HepG2 (cell line): Measurements from ENCODE around the gene FOCAD. TPM values are rescaled to one million over a fixed set of nuclear protein-coding genes. Genes with fewer than 3 reads are reported as not detected.

Experiments used
- ATAC-seq: fragments of 200-7000 bp; cut with Tn5 transposase; 3 replicates; pipeline ENCODE4 v1.9.1; 2020; ENCODE audit warnings: mild to moderate bottlenecking, moderate library complexity
- BruUV-seq: library from RNA; stranded (reverse); fragments of 400-500 nt; replicated peaks from 2 replicates; lab custom pipeline; 2021; lab: Mats Ljungman, UMichigan
- CTCF ChIA-PET: fragments of 300-600 bp; formaldehyde crosslinking; extraction: SDS; loops from one replicate; lab custom pipeline; 2021; ENCODE audit warnings: low total read pairs, inconsistent platforms, low intra/inter-chr PET ratio; lab: Yijun Ruan, JAX
- POLR2A ChIA-PET: fragments of 350-600 bp; sonication (Branson Sonifier 250); formaldehyde crosslinking; loops from one replicate; lab custom pipeline; 2020; ENCODE audit warnings: antibody characterized with exemption, inconsistent platforms; lab: Yijun Ruan, JAX
- DNase-seq: peaks from one replicate; pipeline ENCODE4 v3.0.0-alpha.2; 2015; ENCODE audit warnings: low spot score
- FAIRE-seq: peaks from 3 replicates; lab custom pipeline; 2011; peaks lifted over from hg19 to GRCh38; lab: Jason Lieb, UNC
- H2AFZ ChIP-seq: one replicate; pipeline ENCODE4 v1.6.1; 2011; ENCODE audit warnings: low read length, inconsistent platforms
- H3K27ac ChIP-seq: fragments of 300-600 bp; 3 replicates; pipeline ENCODE4 v1.8.0; 2011; ENCODE audit warnings: mixed run types, mild to moderate bottlenecking, mixed read lengths, low read length, inconsistent platforms; ENCODE audit not compliant: insufficient read depth; ENCODE audit errors: extremely low read length
- H3K27me3 ChIP-seq, 2 experiments: fragments of 200-600 bp in 1 of 2; 2 replicates in 1 of 2; 3 replicates in 1 of 2; pipeline versions ENCODE4 v1.6.0 to v1.8.0; 2011; ENCODE audit warnings: low read length in 2 of 2, mild to moderate bottlenecking in 2 of 2, moderate library complexity in 2 of 2, inconsistent platforms in 1 of 2; ENCODE audit not compliant: insufficient read depth in 2 of 2, control insufficient read depth in 1 of 2
- H3K36me3 ChIP-seq, 2 experiments: fragments of 200-600 bp in 1 of 2; replicated peaks in 1 of 2; 2 replicates in 1 of 2; 3 replicates in 1 of 2; pipeline versions ENCODE4 v1.5.1 to v1.8.0; 2011; ENCODE audit warnings: low read length in 2 of 2, inconsistent platforms in 1 of 2; ENCODE audit not compliant: insufficient read depth in 2 of 2, control insufficient read depth in 1 of 2
- H3K4me1 ChIP-seq: 2 replicates; pipeline ENCODE4 v1.5.1; 2012; ENCODE audit warnings: low read length, inconsistent platforms; ENCODE audit not compliant: insufficient read depth
- H3K4me2 ChIP-seq: 2 replicates; pipeline ENCODE4 v1.6.0; 2011; ENCODE audit warnings: low read depth, low read length, inconsistent platforms
- H3K4me3 ChIP-seq, 3 experiments: fragments of 200-600 bp in 1 of 3; sonication (generic), shearing (Covaris generic) in 1 of 3; replicated peaks in 1 of 3; 2 replicates each; pipeline ENCODE4 v1.5.1; 2011 to 2016; ENCODE audit warnings: low read length in 3 of 3, inconsistent platforms in 2 of 3, low read depth in 2 of 3, mild to moderate bottlenecking in 2 of 3, control low read depth in 1 of 3, mixed read lengths in 1 of 3; ENCODE audit not compliant: insufficient read depth in 1 of 3
- H3K79me2 ChIP-seq: one replicate; pipeline ENCODE4 v1.6.1; 2011; ENCODE audit warnings: low read length, inconsistent platforms; ENCODE audit not compliant: insufficient read depth
- H3K9ac ChIP-seq: 2 replicates; pipeline ENCODE4 v1.6.0; 2011; ENCODE audit warnings: mild to moderate bottlenecking, low read depth, low read length, inconsistent platforms; ENCODE audit not compliant: insufficient read depth
- H3K9me3 ChIP-seq: 2 replicates; pipeline ENCODE4 v1.5.1; 2012; ENCODE audit warnings: mild to moderate bottlenecking, low read length
- H4K20me1 ChIP-seq: 2 replicates; pipeline ENCODE4 v1.6.0; 2011; ENCODE audit warnings: inconsistent platforms, mild to moderate bottlenecking, low read length, moderate library complexity; ENCODE audit not compliant: insufficient read depth
- FOXP1 ChIP-seq, 2 experiments: fragments of 450-650 bp in 1 of 2; IDR thresholded peaks; 2 replicates each; pipeline ENCODE4 v1.6.1; 2017 to 2018; ENCODE audit warnings: antibody characterized with exemption in 1 of 2
- HNRNPK ChIP-seq: fragments of 200-400 bp; formaldehyde crosslinking; IDR thresholded peaks from 2 replicates; pipeline ENCODE4 v1.6.1; 2018; ENCODE audit warnings: low read length, low read depth, moderate library complexity, mild to moderate bottlenecking; ENCODE audit not compliant: poor library complexity, severe bottlenecking
- HOXA7 ChIP-seq: sonication (generic); formaldehyde crosslinking; IDR thresholded peaks from 2 replicates; pipeline ENCODE4 v1.8.1; 2022; ENCODE audit warnings: mild to moderate bottlenecking, missing genetic modification reagents, moderate library complexity
- ZNF670 ChIP-seq: sonication (generic); formaldehyde crosslinking; IDR thresholded peaks from 2 replicates; pipeline ENCODE4 v1.8.0; 2022; ENCODE audit warnings: mild to moderate bottlenecking, missing genetic modification reagents, borderline replicate concordance
- WGBS: methylation state at CpG from one replicate; pipeline ENCODE4 v1.1.6; 2017; ENCODE audit warnings: low lambda C conversion rate; 5-methylcytosine and 5-hydroxymethylcytosine counted together
- in situ Hi-C: cut with HindIII; loops from 2 replicates; pipeline ENCODE4 v1.10.0; 2017; ENCODE audit warnings: low pct_unique_long_range_greater_than_20kb; ENCODE audit not compliant: extremely low pct_ligation_motif_present
- intact Hi-C: fragments of 100-400 bp; cut with micrococcal nuclease; formaldehyde crosslinking; loops from one replicate; pipeline ENCODE4 v1.10.0; 2022; ENCODE audit not compliant: unreplicated experiment
- polyA plus RNA-seq, 8 experiments: library from polyadenylated mRNA; depleted of rRNA in 3 of 8; stranded (reverse) in 7 of 8; unstranded in 1 of 8; fragments of >200 nt; fragmentation: Illumina TruSeq in 4 of 8; extraction: Trizol in 4 of 8; gene quantifications; 2 replicates each; pipeline versions ENCODE4 v1.2.1 to v1.2.3, GENCODE V29; 2011 to 2016; ENCODE audit warnings: low read depth in 4 of 8, missing spikeins in 1 of 8, mixed read lengths in 1 of 8; ENCODE audit not compliant: insufficient read depth in 1 of 8
- total RNA-seq, 5 experiments: library from RNA; depleted of rRNA; stranded (reverse); fragments of >200 nt; fragmentation: Illumina TruSeq; extraction: Trizol; gene quantifications; 2 replicates each; pipeline ENCODE4 v1.2.3, GENCODE V29; 2016; ENCODE audit warnings: low read depth in 1 of 5
- TF ChIP-seq, protein P1 (sequence below): sonication (generic); formaldehyde crosslinking; IDR thresholded peaks from 2 replicates; pipeline ENCODE4 v1.9.0; 2021; ENCODE audit warnings: missing genetic modification reagents, borderline replicate concordance
- TF ChIP-seq, protein P2 (sequence below): sonication (generic); formaldehyde crosslinking; IDR thresholded peaks from 2 replicates; pipeline ENCODE4 v1.4.0; 2020; ENCODE audit warnings: missing genetic modification reagents

FOCAD gene
- total and polyA plus RNA-seq, 2 of the 13 experiments (the other 11 are each of a cell fraction or from before 2014, with no cell fraction given) = 18.0 to 31.1 TPM

DNA sequence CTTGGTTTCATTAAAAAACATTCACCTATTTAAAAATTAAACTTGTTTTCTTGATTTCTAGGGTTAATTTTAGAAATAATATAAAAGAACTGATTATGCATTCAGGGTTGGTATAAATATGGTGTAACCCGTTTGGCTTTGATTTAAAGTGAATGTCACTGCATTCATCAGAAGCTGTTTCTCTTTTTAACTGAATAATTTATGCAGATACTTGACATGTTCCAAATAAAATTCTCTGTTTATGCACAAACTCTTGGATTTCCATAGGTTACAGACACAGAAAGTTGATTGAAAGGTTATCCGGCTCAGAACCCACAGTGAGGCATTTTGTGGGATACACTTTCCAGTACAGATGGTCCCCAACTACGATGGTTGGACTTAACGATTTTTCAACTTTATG, 186.1 kb downstream of the FOCAD start (continued):
- TF ChIP-seq, protein P1, sequence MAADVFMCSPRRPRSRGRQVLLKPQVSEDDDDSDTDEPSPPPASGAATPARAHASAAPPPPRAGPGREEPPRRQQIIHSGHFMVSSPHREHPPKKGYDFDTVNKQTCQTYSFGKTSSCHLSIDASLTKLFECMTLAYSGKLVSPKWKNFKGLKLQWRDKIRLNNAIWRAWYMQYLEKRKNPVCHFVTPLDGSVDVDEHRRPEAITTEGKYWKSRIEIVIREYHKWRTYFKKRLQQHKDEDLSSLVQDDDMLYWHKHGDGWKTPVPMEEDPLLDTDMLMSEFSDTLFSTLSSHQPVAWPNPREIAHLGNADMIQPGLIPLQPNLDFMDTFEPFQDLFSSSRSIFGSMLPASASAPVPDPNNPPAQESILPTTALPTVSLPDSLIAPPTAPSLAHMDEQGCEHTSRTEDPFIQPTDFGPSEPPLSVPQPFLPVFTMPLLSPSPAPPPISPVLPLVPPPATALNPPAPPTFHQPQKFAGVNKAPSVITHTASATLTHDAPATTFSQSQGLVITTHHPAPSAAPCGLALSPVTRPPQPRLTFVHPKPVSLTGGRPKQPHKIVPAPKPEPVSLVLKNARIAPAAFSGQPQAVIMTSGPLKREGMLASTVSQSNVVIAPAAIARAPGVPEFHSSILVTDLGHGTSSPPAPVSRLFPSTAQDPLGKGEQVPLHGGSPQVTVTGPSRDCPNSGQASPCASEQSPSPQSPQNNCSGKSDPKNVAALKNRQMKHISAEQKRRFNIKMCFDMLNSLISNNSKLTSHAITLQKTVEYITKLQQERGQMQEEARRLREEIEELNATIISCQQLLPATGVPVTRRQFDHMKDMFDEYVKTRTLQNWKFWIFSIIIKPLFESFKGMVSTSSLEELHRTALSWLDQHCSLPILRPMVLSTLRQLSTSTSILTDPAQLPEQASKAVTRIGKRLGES (CRISPR knock-in tag) = no peak
- TF ChIP-seq FOXP1 (IDR thresholded peaks at IDR 0.05) (no peak), FOXP1 (CRISPR knock-in tag; IDR thresholded peaks at IDR 0.05) (no peak), HOXA7 (CRISPR knock-in tag) (no peak)
- TF ChIP-seq, protein P2, sequence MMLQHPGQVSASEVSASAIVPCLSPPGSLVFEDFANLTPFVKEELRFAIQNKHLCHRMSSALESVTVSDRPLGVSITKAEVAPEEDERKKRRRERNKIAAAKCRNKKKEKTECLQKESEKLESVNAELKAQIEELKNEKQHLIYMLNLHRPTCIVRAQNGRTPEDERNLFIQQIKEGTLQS (CRISPR knock-in tag) = no peak

DNA sequence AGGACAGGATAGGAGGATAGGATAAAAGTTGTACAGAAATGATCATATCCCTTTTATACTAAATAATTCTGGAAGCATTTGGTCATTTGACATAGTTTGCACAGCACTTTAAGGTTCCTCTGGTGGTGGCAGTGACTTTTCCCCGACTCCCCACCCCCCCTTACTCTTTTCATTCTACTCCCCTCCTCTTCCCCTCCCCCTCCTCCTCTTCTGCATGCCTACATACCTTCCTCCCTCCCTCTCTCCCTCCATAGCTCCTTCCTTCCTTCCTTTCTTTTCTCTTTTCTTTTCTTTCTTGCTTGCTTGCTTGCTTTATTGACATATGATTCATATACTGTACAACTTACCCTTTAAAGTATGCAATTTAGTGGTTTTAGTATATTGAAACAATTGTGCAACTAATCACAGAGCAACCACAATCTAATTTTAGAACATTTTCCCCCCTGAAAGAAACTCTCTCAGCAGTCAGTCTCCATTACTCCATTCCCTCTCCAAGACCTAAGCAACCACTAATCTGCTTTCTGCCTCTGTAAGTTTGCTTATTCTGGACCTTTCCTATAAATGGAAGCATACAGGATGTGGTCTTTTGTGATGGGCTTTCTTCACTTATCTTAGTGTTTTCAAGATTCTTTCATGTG, 188.4 kb downstream of the FOCAD start:
- CTCF ChIA-PET = no interaction called here
- H2AFZ ChIP-seq = no peak overlapping the region
- no peak for FAIRE-seq

More for the DNA sequence above, 188.4 kb downstream of the FOCAD start:
- Histone ChIP-seq H3K27ac (no peak overlapping the region), H3K9ac (no peak overlapping the region), H4K20me1 (no peaks in the 10 kb centered on the region), H3K4me2 (no peak overlapping the region), H3K36me3 (no peaks in the 10 kb centered on the region; a peak in 1 of 5 replicates), H3K4me1 (no peaks in the 10 kb centered on the region), H3K79me2 (no peaks in the 10 kb centered on the region), H3K9me3 (no peaks in the 10 kb centered on the region), H3K4me3 (no peak overlapping the region), H3K27me3 (no peaks in the 10 kb centered on the region)
- intact Hi-C loops (no loop called here), in situ Hi-C loops (no loop called here)
- DNase-seq = no peak
- WGBS = 90% methylated on average over 1 of the region's 1 CpG
- no peak for ATAC-seq
- peak; percentile 43 for TF ChIP-seq HNRNPK
- no peak for TF ChIP-seq ZNF670 (CRISPR knock-in tag)
- POLR2A ChIA-PET = no interaction called here
- BruUV-seq = no TSS peak
